HepG2 (cell line): ENCODE data around the gene MRGPRF. TPM values are rescaled to one million over a fixed set of nuclear protein-coding genes. Genes with fewer than 3 reads are reported as not detected.

ENCODE experiments used
- ATAC-seq: fragments of 200-7000 bp; cut with Tn5 transposase; 3 replicates; pipeline ENCODE4 v1.9.1; 2020; ENCODE audit warnings: mild to moderate bottlenecking, moderate library complexity
- BruUV-seq: library from RNA; stranded (reverse); fragments of 400-500 nt; replicated peaks from 2 replicates; lab custom pipeline; 2021; lab: Mats Ljungman, UMichigan
- CTCF ChIA-PET: fragments of 300-600 bp; formaldehyde crosslinking; extraction: SDS; loops from one replicate; lab custom pipeline; 2021; ENCODE audit warnings: low total read pairs, inconsistent platforms, low intra/inter-chr PET ratio; lab: Yijun Ruan, JAX
- POLR2A ChIA-PET: fragments of 350-600 bp; sonication (Branson Sonifier 250); formaldehyde crosslinking; loops from one replicate; lab custom pipeline; 2020; ENCODE audit warnings: antibody characterized with exemption, inconsistent platforms; lab: Yijun Ruan, JAX
- DNase-seq: peaks from one replicate; pipeline ENCODE4 v3.0.0-alpha.2; 2015; ENCODE audit warnings: low spot score
- FAIRE-seq: peaks from 3 replicates; lab custom pipeline; 2011; peaks lifted over from hg19 to GRCh38; lab: Jason Lieb, UNC
- H2AFZ ChIP-seq: one replicate; pipeline ENCODE4 v1.6.1; 2011; ENCODE audit warnings: low read length, inconsistent platforms
- H3K27ac ChIP-seq: fragments of 300-600 bp; 3 replicates; pipeline ENCODE4 v1.8.0; 2011; ENCODE audit warnings: mixed run types, mild to moderate bottlenecking, mixed read lengths, low read length, inconsistent platforms; ENCODE audit not compliant: insufficient read depth; ENCODE audit errors: extremely low read length
- H3K27me3 ChIP-seq, 2 experiments: fragments of 200-600 bp in 1 of 2; 2 replicates in 1 of 2; 3 replicates in 1 of 2; pipeline versions ENCODE4 v1.6.0 to v1.8.0; 2011; ENCODE audit warnings: low read length in 2 of 2, mild to moderate bottlenecking in 2 of 2, moderate library complexity in 2 of 2, inconsistent platforms in 1 of 2; ENCODE audit not compliant: insufficient read depth in 2 of 2, control insufficient read depth in 1 of 2
- H3K36me3 ChIP-seq, 2 experiments: fragments of 200-600 bp in 1 of 2; replicated peaks in 1 of 2; 2 replicates in 1 of 2; 3 replicates in 1 of 2; pipeline versions ENCODE4 v1.5.1 to v1.8.0; 2011; ENCODE audit warnings: low read length in 2 of 2, inconsistent platforms in 1 of 2; ENCODE audit not compliant: insufficient read depth in 2 of 2, control insufficient read depth in 1 of 2
- H3K4me1 ChIP-seq: 2 replicates; pipeline ENCODE4 v1.5.1; 2012; ENCODE audit warnings: low read length, inconsistent platforms; ENCODE audit not compliant: insufficient read depth
- H3K4me2 ChIP-seq: 2 replicates; pipeline ENCODE4 v1.6.0; 2011; ENCODE audit warnings: low read depth, low read length, inconsistent platforms
- H3K4me3 ChIP-seq, 3 experiments: fragments of 200-600 bp in 1 of 3; sonication (generic), shearing (Covaris generic) in 1 of 3; replicated peaks in 1 of 3; 2 replicates each; pipeline ENCODE4 v1.5.1; 2011 to 2016; ENCODE audit warnings: low read length in 3 of 3, inconsistent platforms in 2 of 3, low read depth in 2 of 3, mild to moderate bottlenecking in 2 of 3, control low read depth in 1 of 3, mixed read lengths in 1 of 3; ENCODE audit not compliant: insufficient read depth in 1 of 3
- H3K79me2 ChIP-seq: one replicate; pipeline ENCODE4 v1.6.1; 2011; ENCODE audit warnings: low read length, inconsistent platforms; ENCODE audit not compliant: insufficient read depth
- H3K9ac ChIP-seq: 2 replicates; pipeline ENCODE4 v1.6.0; 2011; ENCODE audit warnings: mild to moderate bottlenecking, low read depth, low read length, inconsistent platforms; ENCODE audit not compliant: insufficient read depth
- H3K9me3 ChIP-seq: 2 replicates; pipeline ENCODE4 v1.5.1; 2012; ENCODE audit warnings: mild to moderate bottlenecking, low read length
- H4K20me1 ChIP-seq: 2 replicates; pipeline ENCODE4 v1.6.0; 2011; ENCODE audit warnings: inconsistent platforms, mild to moderate bottlenecking, low read length, moderate library complexity; ENCODE audit not compliant: insufficient read depth
- BCL6 ChIP-seq: IDR thresholded peaks from 2 replicates; pipeline ENCODE4 v1.6.1; 2016; ENCODE audit warnings: missing genetic modification reagents, missing compliant biosample characterization
- CBX5 ChIP-seq: sonication (generic); formaldehyde crosslinking; IDR thresholded peaks from 2 replicates; pipeline ENCODE4 v1.4.0; 2020; ENCODE audit warnings: missing genetic modification reagents, borderline replicate concordance
- CSRNP2 ChIP-seq: sonication (generic); formaldehyde crosslinking; conservative IDR thresholded peaks from 2 replicates; pipeline ENCODE4 v1.8.0; 2022; ENCODE audit warnings: low read depth, missing genetic modification reagents
- KLF6 ChIP-seq: IDR thresholded peaks from 2 replicates; pipeline ENCODE4 v1.8.0; 2016; ENCODE audit warnings: missing biosample characterization, missing genetic modification reagents
- NRL ChIP-seq: sonication (generic); formaldehyde crosslinking; IDR thresholded peaks from 2 replicates; pipeline ENCODE4 v1.5.0; 2020; ENCODE audit warnings: missing genetic modification reagents, mild to moderate bottlenecking, moderate library complexity, borderline replicate concordance
- PAX8 ChIP-seq: sonication (generic); formaldehyde crosslinking; IDR thresholded peaks from 2 replicates; pipeline ENCODE4 v1.8.0; 2022; ENCODE audit warnings: mild to moderate bottlenecking, missing genetic modification reagents, borderline replicate concordance
- SP4 ChIP-seq: sonication (generic); formaldehyde crosslinking; IDR thresholded peaks from 2 replicates; pipeline ENCODE4 v1.8.1; 2023; ENCODE audit warnings: mild to moderate bottlenecking, missing genetic modification reagents
- TEAD2 ChIP-seq: sonication (generic); formaldehyde crosslinking; IDR thresholded peaks from 2 replicates; pipeline ENCODE4 v1.9.0; 2021; ENCODE audit warnings: missing genetic modification reagents
- UBTF ChIP-seq: sonication (generic); formaldehyde crosslinking; IDR thresholded peaks from 2 replicates; pipeline ENCODE4 v1.4.0; 2020; ENCODE audit warnings: mild to moderate bottlenecking, missing genetic modification reagents
- ZFP1 ChIP-seq: IDR thresholded peaks from 2 replicates; pipeline ENCODE4 v1.6.1; 2016
- ZNF564 ChIP-seq: sonication (generic); formaldehyde crosslinking; IDR thresholded peaks from 2 replicates; pipeline ENCODE4 v1.8.1; 2023; ENCODE audit warnings: mild to moderate bottlenecking, missing genetic modification reagents
- ZNF770 ChIP-seq: sonication (generic); formaldehyde crosslinking; IDR thresholded peaks from 2 replicates; pipeline ENCODE4 v1.5.0; 2020; ENCODE audit warnings: mild to moderate bottlenecking, missing genetic modification reagents
- WGBS: methylation state at CpG from one replicate; pipeline ENCODE4 v1.1.6; 2017; ENCODE audit warnings: low lambda C conversion rate; 5-methylcytosine and 5-hydroxymethylcytosine counted together
- in situ Hi-C: cut with HindIII; loops from 2 replicates; pipeline ENCODE4 v1.10.0; 2017; ENCODE audit warnings: low pct_unique_long_range_greater_than_20kb; ENCODE audit not compliant: extremely low pct_ligation_motif_present
- intact Hi-C: fragments of 100-400 bp; cut with micrococcal nuclease; formaldehyde crosslinking; loops from one replicate; pipeline ENCODE4 v1.10.0; 2022; ENCODE audit not compliant: unreplicated experiment
- polyA plus RNA-seq, 8 experiments: library from polyadenylated mRNA; depleted of rRNA in 3 of 8; stranded (reverse) in 7 of 8; unstranded in 1 of 8; fragments of >200 nt; fragmentation: Illumina TruSeq in 4 of 8; extraction: Trizol in 4 of 8; gene quantifications; 2 replicates each; pipeline versions ENCODE4 v1.2.1 to v1.2.3, GENCODE V29; 2011 to 2016; ENCODE audit warnings: low read depth in 4 of 8, missing spikeins in 1 of 8, mixed read lengths in 1 of 8; ENCODE audit not compliant: insufficient read depth in 1 of 8
- total RNA-seq, 5 experiments: library from RNA; depleted of rRNA; stranded (reverse); fragments of >200 nt; fragmentation: Illumina TruSeq; extraction: Trizol; gene quantifications; 2 replicates each; pipeline ENCODE4 v1.2.3, GENCODE V29; 2016; ENCODE audit warnings: low read depth in 1 of 5

Gene MRGPRF
- total and polyA plus RNA-seq, 2 of the 13 experiments (the other 11 are each of a cell fraction or from before 2014, with no cell fraction given): not detected

GRCh38 chr11:69004411-69005182, 8.4 kb downstream of the MRGPRF start:
- Histone ChIP-seq H3K9me3 (no peaks in the 10 kb centered on the region), H3K4me3 (no peak overlapping the region), H3K27me3 (peaks cover 6 to 49% of the 10 kb centered on the region in 2 experiments), H3K36me3 (no peaks in the 10 kb centered on the region), H3K79me2 (no peaks in the 10 kb centered on the region), H3K4me2 (no peak overlapping the region), H3K27ac (no peak overlapping the region), H3K4me1 (peaks cover 38% of the 10 kb centered on the region), H3K9ac (no peak overlapping the region), H4K20me1 (no peaks in the 10 kb centered on the region), H2AFZ (no peak overlapping the region)
- FAIRE-seq (no peak), ATAC-seq (no peak), DNase-seq (no peak)
- CTCF ChIA-PET: no interaction called here
- in situ Hi-C loops (no loop called here), intact Hi-C loops (no loop called here)
- BruUV-seq: no TSS peak
- TF ChIP-seq ZFP1 (CRISPR knock-in tag): no peak
- no peak for TF ChIP-seq UBTF
- TF ChIP-seq TEAD2 (CRISPR knock-in tag): no peak
- no peak for TF ChIP-seq SP4 (CRISPR knock-in tag)
- TF ChIP-seq KLF6 (CRISPR knock-in tag): no peak
- TF ChIP-seq PAX8: no peak
- no peak for TF ChIP-seq CSRNP2 (CRISPR knock-in tag)
- no peak for TF ChIP-seq ZNF564 (CRISPR knock-in tag)
- no peak for TF ChIP-seq BCL6 (CRISPR knock-in tag)
- TF ChIP-seq ZNF770 (CRISPR knock-in tag): no peak
- no peak for TF ChIP-seq NRL (CRISPR knock-in tag)
- no peak for TF ChIP-seq CBX5 (CRISPR knock-in tag)
- 54% methylated on average over 6 of the region's 13 CpGs for WGBS
- POLR2A ChIA-PET: no interaction called here
